ENCODE data around the gene TPRN.

DNA sequence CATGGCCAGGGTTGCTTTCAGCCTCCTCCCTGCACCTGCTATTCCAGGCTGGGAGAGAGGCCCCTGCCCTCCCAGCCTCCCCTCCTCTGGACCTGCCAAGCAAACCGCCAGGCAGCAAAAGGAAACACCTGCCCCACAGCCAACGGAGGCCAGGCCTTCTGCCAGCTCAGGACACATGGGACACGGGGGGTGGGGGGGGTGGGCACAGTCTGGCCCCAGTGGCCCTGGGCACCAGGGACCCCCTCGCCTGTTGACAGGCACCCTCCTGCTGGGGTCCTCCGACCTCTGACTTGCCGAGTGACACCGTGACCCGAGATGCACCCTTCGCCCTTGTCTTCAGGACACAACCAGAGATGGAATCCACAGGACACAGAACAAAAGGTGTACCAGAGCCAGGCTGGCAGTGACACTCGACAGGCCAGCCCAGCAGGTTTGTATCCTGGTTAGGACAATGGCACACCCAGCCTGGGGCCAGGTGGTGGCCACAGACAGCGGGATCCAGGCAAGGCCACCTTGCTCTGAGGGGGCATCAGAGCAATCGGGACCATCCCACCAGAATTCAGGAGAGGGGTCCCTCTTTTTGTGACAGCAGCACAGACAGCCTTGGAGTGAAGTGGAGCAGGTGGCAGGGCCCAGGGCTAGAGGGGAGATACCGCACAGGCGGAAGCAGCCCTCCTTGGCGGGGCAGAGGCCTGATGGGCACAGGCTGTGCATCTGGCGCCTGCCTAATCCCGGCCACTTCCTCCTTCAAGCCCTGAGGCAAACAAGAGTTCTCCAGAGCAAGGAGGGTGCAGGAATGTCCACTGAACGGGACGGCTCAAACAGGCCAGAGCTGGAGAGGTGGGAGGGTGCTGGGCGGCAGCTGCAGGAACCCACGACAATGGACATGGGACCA lies 27.4 kb downstream of the TPRN start:
- TF ChIP-seq, protein P1, sequence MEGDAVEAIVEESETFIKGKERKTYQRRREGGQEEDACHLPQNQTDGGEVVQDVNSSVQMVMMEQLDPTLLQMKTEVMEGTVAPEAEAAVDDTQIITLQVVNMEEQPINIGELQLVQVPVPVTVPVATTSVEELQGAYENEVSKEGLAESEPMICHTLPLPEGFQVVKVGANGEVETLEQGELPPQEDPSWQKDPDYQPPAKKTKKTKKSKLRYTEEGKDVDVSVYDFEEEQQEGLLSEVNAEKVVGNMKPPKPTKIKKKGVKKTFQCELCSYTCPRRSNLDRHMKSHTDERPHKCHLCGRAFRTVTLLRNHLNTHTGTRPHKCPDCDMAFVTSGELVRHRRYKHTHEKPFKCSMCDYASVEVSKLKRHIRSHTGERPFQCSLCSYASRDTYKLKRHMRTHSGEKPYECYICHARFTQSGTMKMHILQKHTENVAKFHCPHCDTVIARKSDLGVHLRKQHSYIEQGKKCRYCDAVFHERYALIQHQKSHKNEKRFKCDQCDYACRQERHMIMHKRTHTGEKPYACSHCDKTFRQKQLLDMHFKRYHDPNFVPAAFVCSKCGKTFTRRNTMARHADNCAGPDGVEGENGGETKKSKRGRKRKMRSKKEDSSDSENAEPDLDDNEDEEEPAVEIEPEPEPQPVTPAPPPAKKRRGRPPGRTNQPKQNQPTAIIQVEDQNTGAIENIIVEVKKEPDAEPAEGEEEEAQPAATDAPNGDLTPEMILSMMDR (IDR thresholded peaks at IDR 0.05; ENCODE audit: low read length) = no peak
- no peak for TF ChIP-seq EZH2 (IDR thresholded peaks at IDR 0.05; ENCODE audit: borderline replicate concordance, low read length)

Measured in OCI-LY1 (cell line).